Spinal cord (tissue), 10 donors: ENCODE data around the gene MIB1. TPM values are rescaled to one million over a fixed set of nuclear protein-coding genes. Genes with fewer than 3 reads are reported as not detected.

Experiments
- DNase-seq, 6 donors: peaks; one replicate each; pipeline versions ENCODE4 v3.0.0 to v3.0.0-alpha.2; 2013 to 2015; ENCODE audit warnings: low spot score in 6 of 6, low read depth in 4 of 6
- H3K27ac ChIP-seq: one replicate; pipeline ENCODE4 v1.5.1; 2013; ENCODE audit warnings: low read depth, low read length, control low read depth
- H3K27me3 ChIP-seq: one replicate; pipeline ENCODE4 v1.6.1; 2013; ENCODE audit warnings: low read length; ENCODE audit not compliant: control insufficient read depth, insufficient read depth
- H3K36me3 ChIP-seq: one replicate; pipeline ENCODE4 v1.6.1; 2013; ENCODE audit warnings: low read length; ENCODE audit not compliant: control insufficient read depth, insufficient read depth
- H3K4me1 ChIP-seq: one replicate; pipeline ENCODE4 v1.6.1; 2013; ENCODE audit warnings: low read length; ENCODE audit not compliant: control insufficient read depth, insufficient read depth
- H3K4me3 ChIP-seq: one replicate; pipeline ENCODE4 v1.5.1; 2013; ENCODE audit warnings: low read depth, low read length, control low read depth
- H3K9me3 ChIP-seq: one replicate; pipeline ENCODE4 v1.6.1; 2013; ENCODE audit warnings: low read length; ENCODE audit not compliant: control insufficient read depth, insufficient read depth
- WGBS: methylation state at CpG from one replicate; pipeline ENCODE4 v1.1.5; 2013; ENCODE audit warnings: missing lambda C conversion rate; ENCODE audit not compliant: insufficient coverage; 5-methylcytosine and 5-hydroxymethylcytosine counted together
- polyA plus RNA-seq, 2 donors: library from polyadenylated mRNA; unstranded; fragments of 120-200 nt; gene quantifications; one replicate each; pipeline ENCODE4 v1.2.1, GENCODE V29; 2013; ENCODE audit not compliant: insufficient read length in 2 of 2
- total RNA-seq, 2 donors: library from RNA; depleted of rRNA in 1 of 2; stranded (reverse); fragments of 120-200 nt in 1 of 2; fragments of >200 nt in 1 of 2; gene quantifications; one replicate each; pipeline versions ENCODE4 v1.2.3 to v1.2.4, GENCODE V29; 2013 to 2014
- donor health status: healthy.

The MIB1 gene
- total and polyA plus RNA-seq, 4 donors = 29.1 to 87.7 (median 50.1) TPM

GRCh38 chr18:21855432-21855831 is 114.8 kb downstream of the MIB1 start:
- DNase-seq = no peak
- WGBS = 96% methylated on average over 3 of the region's 3 CpGs
- Histone ChIP-seq H3K4me1 (no peaks in the 10 kb centered on the region), H3K27me3 (no peaks in the 10 kb centered on the region), H3K4me3 (no peak overlapping the region), H3K9me3 (no peaks in the 10 kb centered on the region), H3K36me3 (peaks cover 14% of the 10 kb centered on the region), H3K27ac (no peak overlapping the region)

- H3K36me3 ChIP-seq = peaks cover 21% of the 10 kb centered on the region
- no peaks in the 10 kb centered on the region for H3K9me3 ChIP-seq
- H3K4me3 ChIP-seq = no peak overlapping the region
- no peaks in the 10 kb centered on the region for H3K4me1 ChIP-seq
- no peak overlapping the region for H3K27ac ChIP-seq
- WGBS = 80% methylated on average over 1 of the region's 3 CpGs
- DNase-seq = no peak
- no peaks in the 10 kb centered on the region for H3K27me3 ChIP-seq
Measured at GRCh38 chr18:21857871-21858270, 117.3 kb downstream of the MIB1 start.

DNA sequence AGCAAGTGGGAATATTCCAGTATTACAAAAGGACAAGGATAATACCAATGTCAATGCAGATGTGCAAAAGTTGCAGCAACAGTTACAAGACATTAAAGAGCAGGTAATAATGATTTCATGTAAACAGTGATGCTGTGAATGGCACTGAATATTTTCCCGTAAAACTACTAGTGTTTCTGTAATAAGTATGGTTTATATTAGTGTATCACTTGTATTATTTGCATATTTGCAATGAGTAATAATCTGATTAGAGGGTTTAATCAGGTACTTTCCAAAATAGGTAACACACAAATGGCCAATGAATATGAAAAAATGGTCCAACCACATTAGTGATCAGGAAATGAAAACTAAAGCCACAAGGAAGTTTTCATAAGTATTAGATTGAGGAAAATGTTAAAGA is 118.0 kb downstream of the MIB1 start:
- Histone ChIP-seq H3K4me1 (no peaks in the 10 kb centered on the region), H3K36me3 (peaks cover 28% of the 10 kb centered on the region), H3K4me3 (no peak overlapping the region), H3K27me3 (no peaks in the 10 kb centered on the region), H3K27ac (no peak overlapping the region), H3K9me3 (no peaks in the 10 kb centered on the region)
- no peak for DNase-seq
- WGBS = no CpG with 5 or more reads among the region's 1 CpG

DNA sequence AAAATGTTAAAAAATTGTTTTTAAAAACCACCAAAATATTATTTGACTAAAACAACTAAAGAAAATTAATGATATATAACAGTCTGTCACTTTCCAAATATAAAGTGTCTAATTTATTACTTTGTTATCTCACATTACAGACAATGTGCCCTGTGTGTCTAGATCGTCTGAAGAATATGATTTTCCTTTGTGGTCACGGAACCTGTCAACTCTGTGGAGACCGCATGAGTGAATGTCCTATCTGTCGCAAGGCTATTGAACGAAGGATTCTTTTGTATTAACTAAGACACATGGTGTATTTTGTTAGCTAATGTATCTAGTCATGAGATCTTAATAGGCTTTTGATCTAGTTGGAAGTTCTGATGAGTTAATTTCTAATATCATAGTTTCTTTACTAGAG is 123.8 kb downstream of the MIB1 start:
- H3K4me1 ChIP-seq = no peaks in the 10 kb centered on the region
- no peaks in the 10 kb centered on the region for H3K9me3 ChIP-seq
- H3K36me3 ChIP-seq = peaks cover 25% of the 10 kb centered on the region
- no peak overlapping the region for H3K27ac ChIP-seq
- H3K27me3 ChIP-seq = no peaks in the 10 kb centered on the region
- no peak overlapping the region for H3K4me3 ChIP-seq
- no peak for DNase-seq
- 75% methylated on average over 3 of the region's 5 CpGs for WGBS

DNA sequence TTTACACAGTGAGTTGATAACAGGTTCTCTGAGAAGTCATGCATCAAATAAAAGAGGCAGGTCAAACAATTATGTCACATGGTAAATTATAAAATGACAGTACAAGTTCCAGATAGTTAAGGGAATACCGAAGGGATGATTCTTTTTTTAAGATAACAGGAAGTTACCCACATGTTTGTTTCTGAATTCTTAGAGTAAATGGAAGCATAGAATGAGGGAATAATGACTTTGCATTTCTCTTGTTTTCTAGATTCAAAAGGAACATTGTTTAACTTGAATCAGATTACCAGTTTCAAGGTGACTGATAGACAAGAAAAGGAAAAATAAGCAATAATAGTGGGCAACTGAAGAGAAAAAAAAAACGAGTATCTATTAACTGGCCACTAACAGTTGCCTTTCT is 124.5 kb downstream of the MIB1 start:
- Histone ChIP-seq H3K9me3 (no peaks in the 10 kb centered on the region), H3K27me3 (no peaks in the 10 kb centered on the region), H3K4me1 (no peaks in the 10 kb centered on the region), H3K27ac (no peak overlapping the region), H3K36me3 (peaks cover 19% of the 10 kb centered on the region), H3K4me3 (no peak overlapping the region)
- 86% methylated on average over 1 of the region's 2 CpGs for WGBS
- DNase-seq = no peak

DNA sequence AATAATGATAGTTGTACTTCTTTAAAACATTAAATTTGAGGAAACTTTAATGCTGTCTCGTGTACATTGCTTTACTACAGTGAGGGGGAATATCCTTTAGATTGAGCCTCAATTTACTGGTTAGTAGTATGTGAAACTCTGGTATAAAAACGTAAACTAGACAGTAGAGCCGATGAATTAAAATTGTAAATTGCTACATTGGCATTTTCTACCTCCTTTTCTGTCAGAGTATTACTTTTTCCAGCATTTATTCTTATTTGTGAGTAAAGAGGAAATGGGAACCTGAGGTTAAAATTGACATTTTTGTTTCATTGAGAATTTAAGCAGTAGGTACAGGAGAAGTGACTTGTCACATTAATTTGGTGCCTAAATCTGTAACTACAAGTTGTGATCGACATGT is 128.2 kb downstream of the MIB1 start:
- no peaks in the 10 kb centered on the region for H3K9me3 ChIP-seq
- no peak for DNase-seq
- H3K27me3 ChIP-seq = no peaks in the 10 kb centered on the region
- peaks cover 6% of the 10 kb centered on the region for H3K36me3 ChIP-seq
- H3K4me3 ChIP-seq = no peak overlapping the region
- no peaks in the 10 kb centered on the region for H3K4me1 ChIP-seq
- no CpG with 5 or more reads among the region's 4 CpGs for WGBS
- H3K27ac ChIP-seq = no peak overlapping the region

DNA sequence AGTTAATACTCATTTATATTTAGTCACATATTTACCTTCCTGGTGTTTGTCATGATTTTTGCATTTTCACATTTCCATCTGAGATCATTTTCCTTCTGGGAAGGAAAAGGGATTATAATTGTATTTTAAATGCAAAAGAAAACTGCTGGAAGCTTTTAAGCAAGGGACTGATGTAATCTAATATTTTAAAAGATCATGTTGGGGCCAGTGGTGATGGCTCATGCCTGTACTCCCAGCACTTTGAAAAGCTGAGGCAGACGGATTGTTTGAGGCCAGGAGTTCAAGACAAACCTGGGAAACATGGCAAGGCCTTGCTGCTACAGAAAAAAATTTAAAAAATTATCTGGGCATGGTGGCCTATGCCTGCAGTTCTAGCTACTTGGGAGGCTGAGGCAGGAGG is 149.0 kb downstream of the MIB1 start:
- WGBS = 58% methylated on average over 1 of the region's 1 CpG
- no peak for DNase-seq
- Histone ChIP-seq H3K27me3 (no peaks in the 10 kb centered on the region), H3K4me3 (no peak overlapping the region), H3K9me3 (no peaks in the 10 kb centered on the region), H3K27ac (no peak overlapping the region), H3K4me1 (no peaks in the 10 kb centered on the region), H3K36me3 (no peaks in the 10 kb centered on the region)

DNA sequence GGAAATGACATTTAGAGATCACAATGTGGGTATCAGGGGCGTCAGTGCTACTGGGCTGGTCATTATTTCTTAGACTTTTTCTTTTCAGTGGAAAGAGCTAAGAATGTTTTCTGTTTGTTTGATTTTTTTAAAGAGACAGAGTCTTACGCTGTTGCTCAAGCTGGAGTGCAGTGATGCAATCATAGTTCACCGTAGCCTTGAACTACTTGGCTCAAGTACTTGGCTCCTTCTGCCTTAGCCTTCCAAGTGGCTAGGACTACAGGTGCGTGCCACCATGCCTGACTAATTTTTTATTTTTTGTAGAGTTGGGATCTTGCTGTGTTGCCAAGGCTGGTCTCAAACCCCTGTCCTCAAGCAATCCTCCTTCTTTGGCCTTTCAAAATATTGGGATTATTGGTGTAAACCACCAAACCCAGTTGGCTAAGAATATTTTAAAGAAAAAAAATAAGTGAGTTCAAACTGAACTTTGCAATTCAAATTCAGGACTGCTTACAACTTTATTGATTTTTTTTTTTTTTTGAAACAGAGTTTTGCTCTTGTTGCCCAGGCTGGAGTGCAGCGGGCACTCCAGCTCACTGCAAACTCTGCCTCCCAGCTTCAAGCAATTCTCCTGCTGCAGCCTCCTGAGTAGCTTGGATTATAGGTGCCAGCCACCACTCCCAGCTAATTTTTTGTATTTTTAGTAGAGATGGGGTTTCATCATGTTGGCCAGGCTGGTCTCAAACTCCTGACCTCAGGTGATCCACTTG is 154.2 kb downstream of the MIB1 start:
- Histone ChIP-seq H3K4me3 (no peak overlapping the region), H3K36me3 (no peaks in the 10 kb centered on the region), H3K4me1 (peaks cover 5% of the 10 kb centered on the region), H3K9me3 (no peaks in the 10 kb centered on the region), H3K27me3 (peaks cover 4% of the 10 kb centered on the region), H3K27ac (no peak overlapping the region)
- WGBS = 87% methylated on average over 3 of the region's 5 CpGs
- no peak for DNase-seq

- H3K9me3 ChIP-seq = no peaks in the 10 kb centered on the region
- no peak overlapping the region for H3K4me3 ChIP-seq
- H3K27ac ChIP-seq = no peak overlapping the region
- 27% methylated on average over 15 of the region's 27 CpGs for WGBS
- H3K36me3 ChIP-seq = no peaks in the 10 kb centered on the region
- H3K4me1 ChIP-seq = peaks cover 5% of the 10 kb centered on the region
- H3K27me3 ChIP-seq = peaks cover 4% of the 10 kb centered on the region
- no peak for DNase-seq
Measured at GRCh38 chr18:21896732-21897336, 156.2 kb downstream of the MIB1 start.

- whole genome bisulfite sequencing = 20% methylated on average over 2 of the region's 4 CpGs
- no peaks in the 10 kb centered on the region for H3K36me3 ChIP-seq
- no peaks in the 10 kb centered on the region for H3K9me3 ChIP-seq
- peaks cover 5% of the 10 kb centered on the region for H3K4me1 ChIP-seq
- H3K4me3 ChIP-seq = no peak overlapping the region
- DNase-seq = peak in 4 of 6 donors; percentile 18 to 75 (median 41)
- peaks cover 4% of the 10 kb centered on the region for H3K27me3 ChIP-seq
- H3K27ac ChIP-seq = no peak overlapping the region
Measured at GRCh38 chr18:21897811-21898210, 157.2 kb downstream of the MIB1 start.
